CD4-positive, alpha-beta T cell treated with Interleukin-6 at 100 ng/mL for 8 hours (primary cell): ENCODE measurements around the gene TRIM43.
"Not testable (repeated sequence)": the region's sequence is repeated elsewhere in the genome, so short reads cannot be mapped to it uniquely, and the experiment has no call there.

Source experiments
- DNase-seq: peaks from one replicate; pipeline ENCODE4 v3.0.0-alpha.2; 2020; ENCODE audit warnings: mixed read lengths, low spot score

Gene TRIM43

DNA sequence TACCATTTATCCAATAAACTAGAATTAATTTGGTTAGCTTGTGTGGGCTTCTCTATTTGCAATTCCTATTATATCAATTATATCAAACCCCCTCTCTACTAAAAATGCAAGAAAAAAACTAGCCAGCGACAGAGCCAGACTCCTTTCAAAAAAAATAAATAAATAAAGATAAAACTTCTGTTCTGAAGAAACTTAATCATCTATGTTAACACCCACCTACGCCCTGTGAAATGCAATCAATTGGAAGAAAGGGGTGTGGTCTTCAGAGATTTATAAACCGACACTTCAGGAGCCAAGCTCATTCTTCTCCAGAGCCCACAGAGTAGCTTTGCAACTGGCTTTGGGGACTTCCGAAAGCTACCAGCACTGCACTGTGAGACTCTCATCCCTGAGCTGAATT is at the start of gene TRIM43:
TSS of gene TRIM43 (plus strand) at position 301 of the 400 bp plus-strand sequence. CDS start 2,023 bp downstream, outside the sequence.
- not testable (repeated sequence) for DNase-seq

DNA sequence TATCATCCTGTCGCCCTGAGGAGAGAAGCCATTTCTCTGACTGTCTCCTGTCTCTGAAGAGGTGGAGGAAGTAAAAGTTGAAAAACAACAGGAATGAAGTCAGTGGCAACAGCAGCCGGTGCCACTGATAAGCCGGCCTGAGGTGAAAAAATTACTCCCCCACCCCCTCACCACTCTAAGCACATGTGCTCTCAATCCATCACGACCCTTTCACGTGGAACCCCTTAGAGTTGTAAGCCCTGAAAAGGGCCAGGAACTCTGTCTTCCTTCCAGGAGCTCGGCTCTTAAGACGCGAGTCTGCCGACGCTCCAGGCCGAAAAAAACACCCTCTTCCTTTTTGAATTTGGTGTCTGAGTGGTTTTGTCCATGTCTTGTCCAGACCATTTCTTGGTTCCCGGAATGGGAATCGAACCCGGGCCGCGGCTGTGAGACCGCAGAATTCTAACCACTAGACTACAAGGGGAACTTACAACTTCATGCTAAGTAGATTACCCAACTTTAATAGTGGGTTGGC is 40.7 kb upstream of the TRIM43 start:
- no peak for DNase-seq

DNA sequence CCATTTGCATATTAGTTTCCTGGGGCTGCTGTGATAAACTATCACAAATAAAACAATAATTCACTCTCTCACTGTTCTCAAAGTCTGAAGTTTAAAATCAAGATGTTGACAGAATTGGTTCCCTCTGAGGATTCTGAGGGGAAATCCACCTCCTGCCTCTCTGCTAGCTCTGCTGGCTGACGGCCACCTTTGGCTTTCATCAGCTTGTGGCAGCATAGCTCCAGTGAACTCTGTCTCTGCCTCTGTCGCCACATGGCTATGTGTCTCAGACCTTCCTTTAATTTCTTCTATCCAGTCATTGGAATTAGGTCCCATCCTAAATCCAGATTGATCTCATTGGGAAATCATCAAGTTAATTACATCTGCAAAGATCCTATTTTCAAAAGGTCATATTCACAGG is 38.9 kb upstream of the TRIM43 start:
- no peak for DNase-seq

DNA sequence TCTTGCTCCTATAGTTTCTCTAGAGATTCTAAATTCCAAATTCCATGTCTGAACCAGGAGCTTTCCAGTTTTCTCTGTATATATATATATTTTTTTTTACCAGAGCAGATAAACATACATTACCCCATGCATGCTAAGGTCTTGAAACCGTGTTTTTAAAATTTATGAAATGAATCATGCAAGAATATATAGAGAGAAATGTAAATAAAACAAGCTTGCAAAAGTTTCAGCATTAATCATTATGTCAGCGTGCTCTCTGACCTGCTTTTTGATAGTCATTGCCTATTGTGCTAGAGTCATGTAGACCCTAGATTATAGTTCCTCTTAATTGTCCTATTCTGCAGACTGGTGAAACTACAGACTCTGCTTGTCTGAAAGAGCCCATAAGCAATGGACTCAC is 22.6 kb upstream of the TRIM43 start:
- no peak for DNase-seq

DNA sequence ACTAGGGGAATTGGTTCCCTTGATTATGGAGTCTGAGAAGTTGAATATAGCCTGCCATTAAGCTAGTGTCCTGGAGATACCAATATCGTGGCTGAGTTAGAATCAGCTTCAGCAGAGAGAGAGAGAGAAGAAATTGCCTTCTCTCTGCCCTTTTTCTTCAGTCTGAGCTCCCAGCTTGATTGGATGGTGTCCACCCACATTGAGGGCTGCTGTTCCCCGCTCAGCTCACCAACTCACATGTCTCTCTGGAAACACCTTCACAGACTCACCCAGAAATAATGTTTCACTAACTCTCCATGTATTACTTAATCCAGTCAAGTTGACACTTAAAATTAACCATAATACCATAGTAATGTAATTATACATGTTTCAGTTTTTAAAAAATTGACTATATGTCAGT is 17.9 kb upstream of the TRIM43 start:
- no peak for DNase-seq

DNA sequence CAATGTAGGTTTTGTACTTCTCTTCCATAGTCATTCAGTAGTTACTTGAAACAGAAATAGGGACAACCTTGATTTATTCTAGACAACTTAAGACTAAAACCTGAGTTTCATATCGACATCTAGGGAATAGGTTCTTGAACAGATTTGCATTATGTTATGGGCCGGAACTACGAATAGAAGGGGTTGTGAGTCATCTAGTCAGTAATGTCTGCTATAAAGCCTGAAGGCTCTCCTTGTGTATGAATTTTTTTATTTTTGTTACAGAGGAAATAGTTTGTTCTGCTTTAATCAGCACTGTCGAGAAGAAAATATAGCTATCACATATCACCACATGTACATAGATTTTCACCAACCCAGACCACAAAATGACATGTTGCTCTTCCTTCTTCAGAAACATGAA is 17.3 kb upstream of the TRIM43 start:
- DNase-seq = no peak

DNA sequence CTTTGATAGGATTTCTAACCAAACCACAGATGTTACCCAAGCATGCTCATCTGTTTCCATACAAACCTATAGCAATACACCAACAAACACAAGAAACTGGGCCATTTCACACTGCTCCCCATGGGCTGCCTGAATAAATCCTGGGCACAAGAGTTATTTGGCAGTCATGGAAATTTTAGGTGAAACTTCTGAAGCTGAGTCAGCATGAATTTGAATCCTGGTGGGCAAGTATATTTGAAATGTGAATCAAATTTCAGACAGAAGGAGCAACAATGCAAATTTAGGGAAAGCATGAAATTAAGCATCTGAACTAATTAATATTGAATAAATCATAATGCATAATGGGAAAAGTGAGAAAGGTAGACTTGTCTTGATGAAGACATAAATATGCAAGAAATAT is 15.9 kb upstream of the TRIM43 start:
- DNase-seq = no peak

DNA sequence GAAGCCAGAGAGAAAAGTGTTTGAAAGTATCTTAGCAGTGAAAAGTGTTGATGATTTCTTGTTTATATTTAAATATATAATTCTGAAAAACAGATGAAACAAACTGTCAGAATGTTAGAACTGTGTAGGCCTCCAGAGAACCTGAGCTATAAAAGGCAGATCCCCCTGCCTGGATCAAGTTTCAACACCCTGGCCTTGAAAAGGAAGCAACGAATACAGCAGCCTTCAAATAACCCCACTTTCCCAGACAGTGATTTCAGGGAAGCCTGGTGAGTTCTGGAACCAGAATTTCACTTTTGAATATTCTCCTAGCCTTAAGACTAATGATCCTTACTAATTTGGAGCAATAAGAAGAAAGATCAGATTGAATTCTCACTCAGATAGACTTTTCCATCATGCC is 13.3 kb upstream of the TRIM43 start:
- no peak for DNase-seq

DNA sequence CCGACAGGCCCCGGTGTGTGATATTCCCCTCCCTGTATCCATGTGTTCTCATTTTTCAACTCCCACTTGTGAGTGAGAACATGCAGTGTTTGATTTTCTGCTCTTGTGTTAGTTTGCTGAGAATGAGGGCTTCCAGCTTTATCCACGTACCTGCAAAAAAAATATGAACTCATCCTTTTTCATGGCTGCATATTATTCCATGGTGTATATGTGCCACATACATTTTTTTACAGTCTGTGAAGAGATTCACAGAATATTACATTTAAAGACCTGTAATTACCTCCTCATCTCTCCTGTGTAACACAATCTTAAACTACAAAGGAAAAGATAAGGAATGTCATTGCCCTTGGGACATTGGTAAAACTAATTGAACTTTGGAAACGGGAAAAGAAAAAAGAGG is 8.3 kb upstream of the TRIM43 start:
- not testable (repeated sequence) for DNase-seq

DNA sequence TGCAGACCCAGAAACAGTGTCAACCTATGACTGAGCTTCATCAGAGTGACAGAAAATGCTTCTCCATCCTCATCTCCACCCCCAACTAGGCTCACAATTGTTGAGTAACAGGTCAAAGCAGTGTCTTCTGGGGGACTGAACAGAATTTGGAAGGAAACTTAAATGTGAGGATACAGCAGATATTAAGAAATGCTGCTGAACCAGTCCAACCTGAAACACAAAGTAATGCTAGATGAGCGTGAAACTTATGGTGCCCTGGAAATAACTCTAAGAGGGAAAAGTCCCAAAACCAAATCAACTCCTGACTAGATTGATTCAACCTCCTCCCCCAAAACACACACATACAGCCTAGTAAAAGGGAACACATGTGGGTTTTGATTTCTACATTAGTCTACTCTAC is 7.5 kb upstream of the TRIM43 start:
- DNase-seq = not testable (repeated sequence)

DNA sequence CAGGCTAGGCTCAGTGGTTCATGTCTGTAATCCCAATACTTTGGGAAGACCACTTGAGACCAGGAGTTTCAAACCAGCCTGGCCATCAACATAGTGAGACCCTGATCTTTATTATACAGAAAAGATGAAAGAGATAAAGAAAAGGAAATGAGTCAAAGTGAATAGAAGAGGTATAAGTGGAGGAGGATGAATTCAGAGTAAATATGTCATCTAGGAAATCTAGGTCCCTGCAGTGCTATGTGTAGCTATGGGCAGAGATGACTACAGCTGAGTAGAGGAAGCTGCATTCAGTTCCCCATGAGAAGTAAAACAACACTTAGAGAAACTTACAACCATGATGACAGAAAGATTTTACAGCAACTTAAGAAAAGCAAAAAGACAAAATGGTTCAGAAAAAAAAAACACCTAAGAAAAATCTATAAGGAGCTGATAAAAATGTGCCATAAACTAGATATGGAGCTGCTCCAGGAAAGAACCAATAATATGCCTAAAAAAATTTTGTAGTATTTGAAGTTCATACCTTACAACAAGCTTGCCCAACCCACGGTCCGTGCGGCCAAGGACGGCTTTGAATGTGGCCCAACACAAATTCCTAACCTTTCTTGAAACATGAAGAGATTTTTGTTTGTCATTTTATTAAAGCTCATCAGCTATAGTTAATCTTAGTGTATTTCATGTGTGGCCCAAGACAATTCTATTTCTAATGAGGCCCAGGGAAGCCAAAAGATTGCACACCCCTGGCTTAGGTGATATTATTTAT is 1.8 kb upstream of the TRIM43 start:
- DNase-seq = not testable (repeated sequence)

DNA sequence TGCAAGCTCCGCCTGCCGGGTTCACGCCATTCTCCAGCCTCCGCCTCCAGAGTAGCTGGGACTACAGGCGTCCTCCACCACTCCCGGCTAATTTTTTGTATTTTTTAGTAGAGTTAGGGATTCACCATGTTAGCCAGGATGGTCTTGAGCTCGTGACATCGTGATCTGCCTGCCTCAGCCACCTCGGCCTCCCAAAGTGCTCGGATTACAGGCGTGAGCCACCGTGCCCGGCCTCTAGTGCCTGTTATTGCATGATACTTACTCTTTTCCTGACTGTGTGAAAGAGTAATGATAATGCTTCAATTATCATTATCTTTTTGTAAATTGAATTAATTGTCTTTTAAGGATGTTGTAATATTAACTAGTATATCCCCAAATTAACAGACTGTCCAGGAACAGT is 1.2 kb downstream of the TRIM43 start:
- DNase-seq = not testable (repeated sequence)

DNA sequence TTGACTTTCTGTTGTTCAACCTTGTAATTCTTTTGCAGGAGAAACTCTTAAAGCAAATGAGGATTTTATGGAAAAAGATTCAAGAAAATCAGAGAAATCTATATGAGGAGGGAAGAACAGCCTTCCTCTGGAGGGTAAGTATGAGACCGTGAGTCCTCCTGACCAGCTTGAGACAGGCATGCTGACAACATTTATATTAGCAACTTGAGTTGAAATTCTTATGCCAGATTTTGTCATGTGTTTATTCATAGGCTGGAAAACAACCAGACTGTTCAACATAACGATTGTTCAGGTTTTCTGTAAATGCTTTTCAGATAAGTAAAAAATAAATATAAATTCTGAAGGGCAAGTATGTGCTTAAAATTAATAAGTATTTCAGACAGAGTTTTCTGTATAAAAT is 3.2 kb downstream of the TRIM43 start:
- DNase-seq = not testable (repeated sequence)

DNA sequence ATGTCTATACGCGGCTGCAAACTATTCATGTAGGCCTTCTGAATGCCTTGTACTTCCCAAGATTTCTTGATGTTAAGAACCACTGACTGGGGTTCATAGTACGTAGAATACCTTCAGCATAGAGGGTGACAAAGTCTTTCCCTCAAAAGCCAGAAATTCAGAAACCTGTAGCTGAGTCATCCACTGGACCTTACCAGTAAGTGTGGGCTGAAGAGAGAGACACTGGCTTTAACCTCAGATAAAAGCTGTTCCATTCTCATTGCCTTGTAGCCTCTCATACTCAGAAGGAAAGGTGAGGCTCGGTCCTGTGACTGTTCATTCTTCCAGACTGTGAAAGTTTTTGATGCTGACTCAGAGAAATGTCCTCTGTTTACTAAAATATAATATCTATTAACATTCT is 9.5 kb downstream of the TRIM43 start:
- not testable (repeated sequence) for DNase-seq

DNA sequence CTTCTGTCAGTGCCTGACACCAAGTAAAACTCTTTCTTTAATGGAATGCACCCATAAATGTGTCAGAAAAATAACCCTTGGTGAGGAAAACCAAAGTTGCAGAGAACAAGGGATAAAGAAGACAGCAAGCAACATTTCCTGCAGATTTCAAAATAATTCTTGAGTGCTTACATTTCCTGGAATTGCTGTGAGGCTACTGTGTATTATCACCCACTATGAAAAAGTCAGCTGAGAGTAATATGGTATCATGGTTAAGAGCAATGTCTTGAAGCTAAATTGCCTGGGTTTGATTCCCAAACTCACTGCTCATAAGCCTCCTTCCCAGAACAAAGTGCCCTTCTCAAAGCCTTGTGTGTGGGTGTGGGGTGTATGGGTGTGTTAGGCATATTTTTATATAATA is 10.3 kb downstream of the TRIM43 start:
- not testable (repeated sequence) for DNase-seq

DNA sequence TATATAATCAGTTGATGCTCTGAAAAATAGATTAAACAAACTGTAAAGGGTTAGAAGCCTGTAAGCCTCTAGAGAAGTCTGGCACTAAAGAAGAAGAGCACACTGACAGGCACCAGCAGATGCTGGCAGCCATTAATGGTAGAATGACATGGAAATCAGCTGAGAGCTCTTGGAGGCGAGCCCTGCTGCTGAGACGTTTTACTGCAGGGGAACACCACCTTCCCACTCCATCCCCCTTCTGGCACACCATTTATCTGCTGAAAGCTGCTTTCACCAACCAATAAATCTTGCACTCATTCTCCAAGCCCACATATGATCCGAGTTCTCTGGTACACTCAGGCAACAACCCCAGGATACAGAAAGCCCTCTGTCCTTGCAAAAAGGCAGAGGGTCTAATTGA is 16.6 kb downstream of the TRIM43 start:
- not testable (repeated sequence) for DNase-seq

DNA sequence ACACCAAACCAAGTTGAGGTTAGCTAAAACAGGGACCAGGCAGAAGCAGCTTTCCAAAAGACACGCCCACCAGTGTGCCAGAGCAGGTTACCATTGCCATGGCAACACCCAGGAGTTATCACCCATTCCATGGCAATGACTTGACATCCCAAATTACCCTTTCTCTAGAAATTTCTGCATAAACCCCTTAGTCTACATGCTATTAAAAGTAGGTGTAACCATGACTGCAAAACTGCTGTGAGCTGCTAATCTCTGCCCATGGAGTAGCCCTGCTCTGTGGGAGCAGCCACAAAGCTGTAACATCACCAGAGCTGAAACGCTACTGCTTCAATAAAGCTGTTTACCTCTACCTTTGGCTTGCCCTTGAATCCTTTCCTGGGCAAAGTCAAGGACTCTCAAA is 18.0 kb downstream of the TRIM43 start:
- DNase-seq = not testable (repeated sequence)

DNA sequence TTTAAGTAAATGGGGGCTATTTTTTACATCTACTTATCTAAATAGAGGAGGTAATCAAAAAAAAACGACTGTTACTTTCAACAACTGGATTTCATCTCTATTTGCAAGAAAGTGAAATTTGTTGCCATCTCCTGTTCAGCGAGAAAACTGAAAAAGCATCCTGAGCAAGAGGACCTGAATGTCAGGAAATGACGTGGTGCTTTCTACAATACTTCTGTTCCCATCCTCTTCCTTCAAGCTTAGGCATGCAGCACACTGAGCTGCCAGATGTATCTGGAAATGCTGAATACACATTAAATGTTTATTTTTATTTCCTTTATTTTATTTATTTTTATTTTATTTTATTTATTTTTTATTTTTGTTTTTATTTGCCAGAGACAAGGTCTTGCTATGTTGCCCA is 21.2 kb downstream of the TRIM43 start:
- not testable (repeated sequence) for DNase-seq

DNA sequence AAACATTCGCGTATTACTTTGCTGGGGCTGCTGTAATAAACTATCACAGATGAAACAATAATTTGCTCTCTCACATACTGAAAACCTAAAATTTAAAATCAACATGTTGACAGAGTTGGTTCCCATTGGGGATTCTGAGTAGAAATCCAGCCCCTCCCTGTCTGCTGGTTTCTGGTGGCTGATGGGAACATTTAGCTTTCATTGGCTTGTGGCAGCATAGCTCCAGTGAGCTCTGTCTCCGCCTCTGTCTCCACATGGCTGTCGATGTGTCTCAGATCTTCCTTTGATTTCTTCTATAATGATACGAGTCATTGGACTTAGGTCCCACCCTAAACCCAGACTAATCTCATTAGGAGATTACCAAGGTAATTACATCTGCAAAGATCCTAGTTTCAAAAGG is 30.9 kb downstream of the TRIM43 start:
- not testable (repeated sequence) for DNase-seq

DNA sequence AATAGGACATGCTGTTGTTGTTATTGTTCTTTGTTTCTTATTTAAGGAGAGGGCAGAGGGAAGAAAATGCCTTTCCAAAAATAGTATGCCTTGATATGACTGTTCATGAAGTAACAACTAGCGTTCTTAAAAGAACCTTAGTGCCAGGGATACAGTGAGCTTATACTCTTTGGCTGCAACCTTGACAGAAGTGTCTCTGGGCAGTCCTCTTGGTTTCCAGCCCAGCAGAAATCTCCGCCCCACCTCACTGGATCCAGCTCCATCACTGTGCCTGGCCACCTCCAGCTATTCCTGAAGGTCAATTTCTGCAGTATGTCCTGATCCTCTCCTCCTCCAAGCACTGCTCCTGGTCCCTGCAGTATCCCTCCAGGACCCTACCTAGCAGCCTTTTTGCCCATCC is 39.2 kb downstream of the TRIM43 start:
- DNase-seq = not testable (repeated sequence)

DNA sequence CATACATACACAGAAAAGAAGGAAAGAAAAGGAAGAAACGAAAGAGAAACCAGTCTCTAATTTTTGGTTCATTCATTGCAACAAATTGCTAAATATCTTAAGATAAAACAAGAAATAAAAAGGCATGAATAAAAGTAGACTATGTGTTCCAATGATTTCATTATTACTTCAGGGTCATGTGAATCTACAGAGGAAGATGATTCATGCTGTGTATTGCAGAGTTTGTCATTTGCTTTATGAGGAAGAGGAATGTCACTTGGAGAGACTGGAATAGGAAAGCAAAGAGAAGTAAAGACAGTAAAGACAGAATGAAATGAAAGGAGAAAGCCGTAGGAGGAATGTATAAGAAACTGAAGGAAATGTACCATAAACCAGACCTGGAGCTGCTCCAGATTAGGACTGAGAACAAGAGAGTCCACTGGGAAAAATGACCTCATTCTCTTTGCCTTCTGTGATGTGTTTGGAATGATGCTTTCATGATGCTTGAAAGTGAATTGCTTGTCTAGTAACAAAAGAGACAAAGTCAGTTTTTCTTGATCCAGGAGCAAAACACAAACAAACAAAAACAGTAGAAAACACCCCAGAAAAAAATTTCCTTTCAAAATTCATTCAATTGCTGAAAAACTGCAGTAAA is 41.9 kb downstream of the TRIM43 start:
- DNase-seq = not testable (repeated sequence)

DNA sequence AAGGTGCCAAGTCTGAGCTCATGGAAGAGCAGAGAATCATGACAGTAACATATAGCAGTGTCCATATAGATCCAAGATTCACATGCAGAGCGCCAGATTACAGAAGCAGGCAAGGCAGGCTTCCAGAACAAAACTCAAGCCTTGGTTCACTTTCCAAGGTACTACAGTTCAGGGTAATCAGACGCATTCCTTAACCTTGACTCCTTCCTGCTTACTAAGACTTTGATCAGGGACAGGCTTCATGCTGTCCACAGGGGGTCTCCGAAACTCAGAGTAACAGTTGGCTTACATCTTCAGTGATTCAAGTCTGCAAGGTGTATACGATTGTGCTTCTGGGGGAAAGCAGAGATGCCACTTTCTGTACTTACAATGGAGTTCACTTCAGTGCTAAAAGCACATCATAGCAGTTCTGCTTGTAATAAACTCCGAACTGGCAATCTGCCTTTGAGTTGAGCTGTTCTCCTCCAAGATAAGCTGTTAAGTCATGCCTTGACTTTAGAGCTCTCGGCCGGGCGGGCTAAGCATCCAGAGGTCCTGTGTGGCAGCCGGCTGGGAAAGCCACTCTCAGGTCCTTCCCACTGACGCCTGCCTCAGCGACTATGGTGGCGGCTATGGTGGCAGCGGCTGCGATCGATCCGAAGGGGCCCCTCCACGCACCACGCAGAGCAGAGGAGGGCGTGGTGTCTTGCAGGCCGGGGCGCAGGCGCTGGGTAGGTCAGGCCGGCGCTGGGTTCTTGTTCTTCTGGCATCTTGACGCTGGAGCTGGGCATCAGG is 48.9 kb downstream of the TRIM43 start:
- not testable (repeated sequence) for DNase-seq

DNA sequence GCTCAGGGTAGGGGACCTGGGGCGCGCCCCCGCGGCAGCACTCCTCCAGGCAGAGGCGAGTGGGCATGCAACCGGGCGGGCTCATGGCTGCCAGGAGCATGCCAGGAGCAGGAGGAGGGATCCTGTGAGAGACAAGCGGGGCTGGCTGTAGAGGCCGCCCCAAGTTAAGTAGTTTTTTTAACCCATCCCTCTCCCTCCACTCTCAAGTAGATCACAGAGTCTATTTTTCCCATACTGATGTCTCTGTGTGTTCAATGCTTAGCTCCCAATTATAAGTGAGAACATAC is 49.4 kb downstream of the TRIM43 start:
- DNase-seq = not testable (repeated sequence)
